ENCODE measurements around the gene CTSD. TPM values are rescaled to one million over a fixed set of nuclear protein-coding genes. Genes with fewer than 3 reads are reported as not detected.

The CTSD gene
- total RNA-seq, 1 donor from 2014 or later: 949 TPM

DNA sequence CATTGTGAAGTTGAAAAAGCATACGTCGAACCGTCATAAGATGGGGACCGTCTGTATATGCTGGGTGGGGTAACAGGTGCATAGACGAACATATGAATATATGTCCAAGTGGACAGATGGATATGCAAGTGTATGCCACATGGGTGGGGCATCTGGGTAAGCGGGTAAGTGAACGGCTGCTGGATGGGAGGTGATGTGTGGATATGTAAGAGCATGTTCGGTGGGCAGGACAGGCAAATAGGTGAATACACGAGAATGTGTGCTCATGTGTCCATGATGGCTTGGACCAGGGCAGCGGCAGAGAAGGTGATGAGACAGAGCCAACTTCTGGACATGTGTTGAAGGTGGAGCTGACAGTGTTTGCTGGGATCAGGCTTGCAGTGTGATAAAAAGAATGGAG, 25.3 kb downstream of the CTSD start:
- Mint-ChIP-seq H3K4me1 (ENCODE audit: low read depth) (peaks cover 20% of the 10 kb centered on the region), H3K36me3 (ENCODE audit: low read depth) (no peaks in the 10 kb centered on the region), H3K9me3 (ENCODE audit: low read depth) (peaks cover 32% of the 10 kb centered on the region), H3K4me3 (ENCODE audit: unreplicated experiment) (no peak overlapping the region), H3K27me3 (ENCODE audit: low read depth) (peaks cover 1% of the 10 kb centered on the region), H3K27ac (ENCODE audit: unreplicated experiment) (no peak overlapping the region)
- TF ChIP-seq, protein P1, sequence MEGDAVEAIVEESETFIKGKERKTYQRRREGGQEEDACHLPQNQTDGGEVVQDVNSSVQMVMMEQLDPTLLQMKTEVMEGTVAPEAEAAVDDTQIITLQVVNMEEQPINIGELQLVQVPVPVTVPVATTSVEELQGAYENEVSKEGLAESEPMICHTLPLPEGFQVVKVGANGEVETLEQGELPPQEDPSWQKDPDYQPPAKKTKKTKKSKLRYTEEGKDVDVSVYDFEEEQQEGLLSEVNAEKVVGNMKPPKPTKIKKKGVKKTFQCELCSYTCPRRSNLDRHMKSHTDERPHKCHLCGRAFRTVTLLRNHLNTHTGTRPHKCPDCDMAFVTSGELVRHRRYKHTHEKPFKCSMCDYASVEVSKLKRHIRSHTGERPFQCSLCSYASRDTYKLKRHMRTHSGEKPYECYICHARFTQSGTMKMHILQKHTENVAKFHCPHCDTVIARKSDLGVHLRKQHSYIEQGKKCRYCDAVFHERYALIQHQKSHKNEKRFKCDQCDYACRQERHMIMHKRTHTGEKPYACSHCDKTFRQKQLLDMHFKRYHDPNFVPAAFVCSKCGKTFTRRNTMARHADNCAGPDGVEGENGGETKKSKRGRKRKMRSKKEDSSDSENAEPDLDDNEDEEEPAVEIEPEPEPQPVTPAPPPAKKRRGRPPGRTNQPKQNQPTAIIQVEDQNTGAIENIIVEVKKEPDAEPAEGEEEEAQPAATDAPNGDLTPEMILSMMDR (IDR thresholded peaks at IDR 0.05): no peak
- peak; percentile 35 for DNase-seq (ENCODE audit: low spot score)

DNA sequence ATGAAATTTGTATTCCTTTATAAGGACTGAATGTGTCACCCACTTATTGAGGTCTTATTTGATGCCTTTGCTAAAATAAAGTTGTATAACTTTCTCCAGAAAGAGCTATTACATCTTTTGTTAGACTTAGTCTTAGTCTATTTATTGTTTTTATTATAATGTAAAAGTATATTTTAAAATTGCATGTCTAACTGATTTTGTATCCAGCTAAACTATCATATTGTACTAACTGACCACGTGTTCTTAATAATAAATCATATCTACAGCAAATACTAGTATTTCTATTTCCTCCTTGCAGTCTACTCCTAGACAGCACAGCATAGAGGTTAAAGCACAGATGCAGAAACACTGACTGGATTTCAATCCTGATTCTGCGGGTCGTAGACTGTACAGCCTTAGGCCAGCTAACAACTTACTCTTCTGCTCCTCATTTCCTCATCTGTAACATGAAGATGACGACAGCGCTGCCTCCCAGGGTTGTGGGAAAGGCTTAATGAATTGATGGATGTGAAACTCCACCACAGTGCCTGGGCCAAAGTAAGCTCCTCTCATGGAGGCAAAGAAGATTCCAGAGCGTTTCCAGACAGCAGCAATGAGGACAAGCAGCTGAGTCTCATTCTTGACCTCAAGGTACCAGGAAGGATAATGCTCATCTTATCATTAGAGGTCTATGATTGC, 26.5 kb downstream of the CTSD start:
- Mint-ChIP-seq H3K9me3 (ENCODE audit: low read depth) (peaks cover 32% of the 10 kb centered on the region), H3K4me3 (ENCODE audit: unreplicated experiment) (no peak overlapping the region), H3K36me3 (ENCODE audit: low read depth) (no peaks in the 10 kb centered on the region), H3K27me3 (ENCODE audit: low read depth) (peaks cover 1% of the 10 kb centered on the region), H3K27ac (ENCODE audit: unreplicated experiment) (no peak overlapping the region), H3K4me1 (ENCODE audit: low read depth) (peaks cover 21% of the 10 kb centered on the region)
- TF ChIP-seq, protein P1 (IDR thresholded peaks at IDR 0.05): no peak
- DNase-seq (ENCODE audit: low spot score): peak; percentile 40

DNA sequence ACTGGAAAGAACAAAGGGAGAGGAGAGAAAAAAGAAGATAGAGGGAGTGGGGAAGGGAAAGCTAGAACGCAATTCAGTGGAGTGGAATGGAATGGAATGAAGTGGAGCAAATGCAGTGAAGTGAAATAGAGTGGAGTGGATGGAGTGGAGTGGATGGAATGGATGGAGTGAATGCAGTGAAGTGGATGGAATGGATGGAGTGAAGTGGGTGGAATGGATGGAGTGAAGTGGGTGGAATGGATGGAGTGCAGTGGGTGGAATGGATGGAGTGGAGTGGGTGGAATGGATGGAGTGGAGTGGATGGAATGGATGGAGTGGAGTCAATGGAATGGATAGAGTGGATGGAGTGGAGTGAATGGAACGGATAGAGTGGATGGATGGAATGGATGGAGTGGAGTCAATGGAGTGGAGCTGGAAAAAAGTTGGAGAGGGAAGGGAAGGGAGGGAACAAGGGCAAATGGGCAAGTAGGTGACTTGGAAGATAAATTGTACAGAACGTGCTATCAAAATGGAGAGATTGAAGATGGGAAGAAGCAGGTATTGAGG, 27.2 kb downstream of the CTSD start:
- Mint-ChIP-seq H3K9me3 (ENCODE audit: low read depth) (peaks cover 32% of the 10 kb centered on the region), H3K4me3 (ENCODE audit: unreplicated experiment) (no peak overlapping the region), H3K27me3 (ENCODE audit: low read depth) (peaks cover 4% of the 10 kb centered on the region), H3K27ac (ENCODE audit: unreplicated experiment) (peak overlapping the region; percentile 0), H3K36me3 (ENCODE audit: low read depth) (no peaks in the 10 kb centered on the region), H3K4me1 (ENCODE audit: low read depth) (peaks cover 21% of the 10 kb centered on the region)
- TF ChIP-seq, protein P1 (IDR thresholded peaks at IDR 0.05): no peak
- no peak for DNase-seq (ENCODE audit: low spot score)

DNA sequence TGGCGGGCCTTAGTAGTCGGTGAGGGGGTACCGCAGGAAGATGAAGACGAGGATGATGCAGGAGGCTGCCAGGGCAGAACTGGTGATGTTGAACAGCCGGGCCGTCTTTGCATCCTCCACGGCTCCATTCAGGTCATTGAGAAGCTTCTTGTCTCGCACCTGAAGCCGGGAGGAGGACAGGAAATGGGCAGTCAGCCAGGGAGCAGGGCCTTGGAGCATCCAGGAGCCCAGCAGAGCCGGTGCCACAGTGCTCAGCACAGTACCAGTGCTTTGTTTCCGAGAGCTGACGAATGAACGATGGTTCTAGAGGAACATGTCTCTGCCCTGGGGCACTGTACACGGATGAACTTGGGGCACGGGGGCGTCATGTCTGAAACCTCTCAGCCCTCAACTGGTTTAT, 28.5 kb downstream of the CTSD start:
- TF ChIP-seq, protein P1 (IDR thresholded peaks at IDR 0.05): no peak
- Mint-ChIP-seq H3K9me3 (ENCODE audit: low read depth) (peaks cover 30% of the 10 kb centered on the region), H3K36me3 (ENCODE audit: low read depth) (no peaks in the 10 kb centered on the region), H3K27me3 (ENCODE audit: low read depth) (peaks cover 14% of the 10 kb centered on the region), H3K4me1 (ENCODE audit: low read depth) (peaks cover 18% of the 10 kb centered on the region), H3K4me3 (ENCODE audit: unreplicated experiment) (no peak overlapping the region), H3K27ac (ENCODE audit: unreplicated experiment) (peak overlapping the region; percentile 23)
- DNase-seq (ENCODE audit: low spot score): peak; percentile 72

DNA sequence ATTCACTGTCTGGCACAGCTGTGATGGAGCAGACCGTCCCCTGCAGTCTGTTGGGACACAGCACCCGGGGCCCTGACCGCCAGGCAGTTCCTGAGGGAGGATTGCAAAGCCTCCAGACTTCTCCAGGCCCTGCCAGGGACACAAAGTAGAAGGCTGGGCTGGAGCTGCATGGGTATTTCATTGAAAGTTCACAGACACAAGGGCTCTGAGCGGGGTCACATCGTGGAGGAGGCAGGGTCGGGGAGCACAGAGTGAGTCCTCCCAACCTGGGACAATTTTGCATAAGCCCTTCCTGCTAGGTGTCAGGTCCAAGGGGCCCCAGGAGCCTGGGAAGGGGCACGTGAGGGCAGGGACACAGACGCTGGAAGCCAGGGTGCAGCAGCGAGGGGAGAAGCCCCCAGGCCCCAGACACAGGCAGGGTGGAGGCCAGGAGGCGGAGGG, 29.1 kb downstream of the CTSD start:
- peaks cover 17% of the 10 kb centered on the region for H3K4me1 Mint-ChIP-seq (ENCODE audit: low read depth)
- no peak overlapping the region for H3K4me3 Mint-ChIP-seq (ENCODE audit: unreplicated experiment)
- no peak overlapping the region for H3K27ac Mint-ChIP-seq (ENCODE audit: unreplicated experiment)
- H3K9me3 Mint-ChIP-seq (ENCODE audit: low read depth): peaks cover 29% of the 10 kb centered on the region
- peaks cover 18% of the 10 kb centered on the region for H3K27me3 Mint-ChIP-seq (ENCODE audit: low read depth)
- H3K36me3 Mint-ChIP-seq (ENCODE audit: low read depth): no peaks in the 10 kb centered on the region
- DNase-seq (ENCODE audit: low spot score): no peak
- TF ChIP-seq, protein P1 (IDR thresholded peaks at IDR 0.05): no peak
